ENCODE data around the gene EXT2. TPM values are rescaled to one million over a fixed set of nuclear protein-coding genes. Genes with fewer than 3 reads are reported as not detected.

The EXT2 gene
- total RNA-seq: 103 and 154 TPM in 2 replicates

GRCh38 chr11:44095506-44096359 lies at the start of gene EXT2:
EXT2 (plus strand) TSS chr11:44095678; CDS start chr11:44107713, 12,035 bp downstream.
- DNase-seq (ENCODE audit: extremely low read depth, low read depth, low spot score): no peak

- DNase-seq (ENCODE audit: extremely low read depth, low read depth, low spot score): no peak
Observed at GRCh38 chr11:44046182-44046581, 49.3 kb upstream of the EXT2 start.

- no peak for DNase-seq (ENCODE audit: extremely low read depth, low read depth, low spot score)
Observed at GRCh38 chr11:44047298-44047697, 48.2 kb upstream of the EXT2 start.

- no peak for DNase-seq (ENCODE audit: extremely low read depth, low read depth, low spot score)
Observed at GRCh38 chr11:44047931-44048431, 47.5 kb upstream of the EXT2 start, which contains the start of gene ACCSL. ACCSL (plus strand) TSS chr11:44047981; CDS start chr11:44048037, 56 bp downstream.

- no peak for DNase-seq (ENCODE audit: extremely low read depth, low read depth, low spot score)
Observed at GRCh38 chr11:44049832-44050231, 45.6 kb upstream of the EXT2 start.

- no peak for DNase-seq (ENCODE audit: extremely low read depth, low read depth, low spot score)
Observed at GRCh38 chr11:44051171-44051570, 44.3 kb upstream of the EXT2 start.

GRCh38 chr11:44057340-44057739 lies 38.1 kb upstream of the EXT2 start:
- no peak for DNase-seq (ENCODE audit: extremely low read depth, low read depth, low spot score)

- no peak for DNase-seq (ENCODE audit: extremely low read depth, low read depth, low spot score)
Observed at GRCh38 chr11:44058275-44058674, 37.2 kb upstream of the EXT2 start.

- DNase-seq (ENCODE audit: extremely low read depth, low read depth, low spot score): no peak
Observed at GRCh38 chr11:44065161-44065661, 30.3 kb upstream of the EXT2 start.

- peak; percentile 55 for DNase-seq (ENCODE audit: extremely low read depth, low read depth, low spot score)
Observed at GRCh38 chr11:44065841-44066731, 29.4 kb upstream of the EXT2 start, which contains the start of gene ACCS. ACCS (plus strand) TSS chr11:44066270; CDS start chr11:44067628, 1,358 bp downstream.

GRCh38 chr11:44066732-44067141 lies 28.7 kb upstream of the EXT2 start:
- peak; percentile 57 for DNase-seq (ENCODE audit: extremely low read depth, low read depth, low spot score)

- DNase-seq (ENCODE audit: extremely low read depth, low read depth, low spot score): no peak
Observed at GRCh38 chr11:44067266-44067665, 28.2 kb upstream of the EXT2 start.

- no peak for DNase-seq (ENCODE audit: extremely low read depth, low read depth, low spot score)
Observed at GRCh38 chr11:44068180-44068579, 27.3 kb upstream of the EXT2 start.

- DNase-seq (ENCODE audit: extremely low read depth, low read depth, low spot score): no peak
Observed at GRCh38 chr11:44071157-44071556, 24.3 kb upstream of the EXT2 start.

GRCh38 chr11:44072757-44073658 lies 22.5 kb upstream of the EXT2 start:
- DNase-seq (ENCODE audit: extremely low read depth, low read depth, low spot score): no peak

- no peak for DNase-seq (ENCODE audit: extremely low read depth, low read depth, low spot score)
Observed at GRCh38 chr11:44078794-44079193, 16.7 kb upstream of the EXT2 start.

GRCh38 chr11:44079376-44079775 lies 16.1 kb upstream of the EXT2 start:
- no peak for DNase-seq (ENCODE audit: extremely low read depth, low read depth, low spot score)

- no peak for DNase-seq (ENCODE audit: extremely low read depth, low read depth, low spot score)
Observed at GRCh38 chr11:44080951-44081350, 14.5 kb upstream of the EXT2 start.

- DNase-seq (ENCODE audit: extremely low read depth, low read depth, low spot score): no peak
Observed at GRCh38 chr11:44082645-44083044, 12.8 kb upstream of the EXT2 start.

- no peak for DNase-seq (ENCODE audit: extremely low read depth, low read depth, low spot score)
Observed at GRCh38 chr11:44083433-44083832, 12.0 kb upstream of the EXT2 start.

Measured in glomerular endothelial cell (primary cell).